Stimulated activated naive CD4-positive, alpha-beta T cell treated with Interleukin-2 at 50 U/mL for 16 hours (primary cell): ENCODE results near the gene ZNF646.
"Not testable (repeated sequence)": the region's sequence is repeated elsewhere in the genome, so short reads cannot be mapped to it uniquely, and the experiment has no call there.

ENCODE experiments used
- DNase-seq: peaks from one replicate; lab custom pipeline; 2025; lab: John Stamatoyannopoulos, UW

ZNF646 gene

DNA sequence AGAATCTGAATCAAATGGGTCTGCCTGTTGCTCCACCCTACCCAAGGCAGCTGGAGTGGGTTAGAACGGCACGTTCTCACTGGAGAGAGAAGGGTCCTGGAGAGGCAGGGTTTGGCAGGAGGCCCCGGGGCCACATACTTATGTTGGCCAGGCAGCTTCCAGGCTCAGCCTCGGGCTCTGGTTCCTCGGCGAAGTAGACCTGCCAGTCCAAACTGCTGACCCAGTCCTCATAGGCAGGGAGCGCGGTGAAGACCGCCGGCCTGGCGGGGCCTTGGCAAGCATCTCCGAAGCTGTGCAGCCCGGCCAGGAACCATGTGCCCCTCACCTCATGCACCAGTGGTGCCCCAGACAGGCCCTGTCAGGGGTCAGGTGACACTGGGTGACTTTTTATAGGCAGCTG lies 9.8 kb downstream of the ZNF646 start:
- no peak for DNase-seq

DNA sequence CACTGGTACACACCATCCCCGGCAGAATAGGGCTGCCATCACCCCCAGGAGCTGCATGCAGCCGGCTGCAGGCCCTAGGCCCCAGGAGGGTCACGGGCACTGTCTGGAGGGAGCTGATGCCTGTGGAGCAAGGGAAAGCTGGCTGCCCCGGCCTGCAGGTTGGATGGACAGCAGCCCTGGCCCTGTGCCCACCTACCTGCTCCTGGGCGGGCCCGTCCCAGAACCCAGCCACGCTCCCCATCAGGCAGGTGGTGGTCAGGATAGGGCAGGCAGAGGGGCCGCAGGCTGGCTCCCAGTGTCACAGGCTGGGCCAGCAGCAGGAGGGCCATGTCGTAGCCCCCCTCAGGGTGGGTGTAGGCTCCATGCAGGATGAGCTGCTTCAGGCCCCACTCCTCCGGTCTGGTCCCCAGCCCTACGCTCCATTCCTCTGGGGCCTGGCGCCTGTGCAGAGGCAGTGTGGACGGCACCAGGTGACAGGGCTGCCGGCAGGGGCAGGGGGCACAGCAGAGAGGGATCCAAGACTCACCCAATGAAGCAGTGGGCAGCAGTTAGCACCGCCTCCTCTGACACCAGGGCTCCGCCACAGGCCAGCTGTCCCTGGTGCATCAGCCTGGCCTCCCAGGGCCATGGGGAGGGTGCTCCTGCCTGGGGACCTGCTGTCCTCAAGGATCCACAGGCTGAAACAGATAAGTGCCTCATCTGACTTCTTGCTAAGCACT lies 10.5 kb downstream of the ZNF646 start:
- no peak for DNase-seq

DNA sequence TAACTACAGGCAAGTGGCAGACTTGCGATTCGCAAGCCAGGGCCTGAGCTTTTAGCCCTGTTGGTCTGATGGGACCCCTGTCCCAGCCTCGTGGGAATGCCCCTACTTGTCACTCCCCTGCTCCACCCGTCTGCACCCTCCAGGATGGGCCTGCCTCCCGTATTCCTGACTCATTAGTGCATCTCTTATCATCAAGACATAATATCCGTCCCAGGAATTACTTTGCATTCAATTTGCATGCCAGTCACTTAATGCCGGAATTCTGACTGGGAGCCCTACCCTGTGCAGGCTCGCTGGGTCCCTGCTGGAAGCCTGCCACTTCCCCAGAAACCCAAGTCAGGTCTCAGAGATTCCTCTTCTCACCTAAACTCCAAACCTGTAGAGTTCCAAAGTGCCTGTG lies 11.2 kb downstream of the ZNF646 start:
- DNase-seq, result no peak

DNA sequence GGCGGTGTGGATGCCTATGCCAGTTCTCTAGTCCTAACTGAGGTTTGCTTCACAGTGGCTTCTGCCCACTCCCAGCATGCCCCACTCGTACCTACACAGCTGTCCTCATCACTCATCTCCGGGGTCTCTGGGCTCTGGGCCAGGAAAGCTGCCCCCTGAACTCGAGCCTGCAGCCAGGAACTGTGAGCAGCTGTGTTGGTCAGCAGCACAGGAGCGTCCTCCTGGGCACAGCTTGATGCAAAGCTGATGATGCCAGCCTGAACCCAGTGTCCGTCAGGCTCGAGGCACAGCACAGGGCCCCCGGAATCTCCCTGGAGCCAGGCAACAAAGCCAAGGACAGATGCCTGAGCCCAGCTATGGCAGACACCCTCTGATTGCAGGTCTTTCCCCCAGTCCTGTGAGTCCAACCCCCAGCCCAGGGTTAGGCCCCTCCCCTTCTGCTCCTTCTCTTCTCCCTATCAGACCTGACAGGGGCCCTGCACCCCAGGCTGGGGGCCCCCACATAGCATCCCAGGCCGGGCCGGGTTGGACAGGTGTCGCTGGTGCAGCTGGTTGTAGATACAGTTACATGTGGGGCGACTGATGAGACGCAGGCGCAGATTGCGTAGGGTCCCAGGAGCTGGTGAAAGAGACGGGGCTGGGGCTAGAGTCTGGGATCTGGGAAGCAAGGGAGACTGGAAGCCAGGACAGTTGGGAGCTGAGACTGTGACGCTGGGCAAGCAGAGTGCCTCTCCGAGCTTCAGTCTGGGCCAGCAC lies 11.8 kb downstream of the ZNF646 start:
- DNase-seq, result no peak

DNA sequence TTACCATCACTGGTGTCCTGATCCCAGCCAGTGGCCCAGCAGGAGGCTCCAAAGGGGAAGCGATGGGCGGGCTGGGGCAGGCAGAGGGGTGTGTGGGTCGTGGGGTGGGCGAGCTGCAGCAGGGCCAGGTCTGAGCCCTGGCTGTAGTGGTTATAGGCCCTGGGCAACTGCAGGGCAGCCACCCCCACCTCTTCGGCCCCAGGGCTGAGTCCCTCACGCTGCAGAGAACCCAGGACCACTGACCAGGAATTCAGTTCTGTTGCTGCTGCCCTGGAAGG lies 12.3 kb downstream of the ZNF646 start:
- no peak for DNase-seq

DNA sequence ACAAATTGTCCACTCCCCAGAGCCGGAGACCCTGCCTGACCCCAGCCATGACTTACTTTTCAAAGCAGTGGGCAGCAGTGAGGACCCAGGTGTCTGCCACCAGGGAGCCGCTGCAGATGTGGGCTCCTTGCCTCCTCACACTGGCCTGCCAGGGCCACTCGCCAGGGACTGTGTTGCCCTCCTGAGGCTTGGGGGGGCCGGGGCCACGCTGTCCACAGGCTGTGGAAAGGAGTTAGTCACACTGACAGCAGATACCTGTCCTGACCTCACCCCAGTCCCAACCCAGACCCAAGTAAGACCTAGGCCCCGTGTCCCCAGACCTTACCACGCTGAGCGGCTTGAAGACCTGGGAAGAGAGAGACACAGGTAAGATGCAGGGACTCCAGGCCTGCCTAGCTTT lies 13.3 kb downstream of the ZNF646 start:
- DNase-seq, result no peak

DNA sequence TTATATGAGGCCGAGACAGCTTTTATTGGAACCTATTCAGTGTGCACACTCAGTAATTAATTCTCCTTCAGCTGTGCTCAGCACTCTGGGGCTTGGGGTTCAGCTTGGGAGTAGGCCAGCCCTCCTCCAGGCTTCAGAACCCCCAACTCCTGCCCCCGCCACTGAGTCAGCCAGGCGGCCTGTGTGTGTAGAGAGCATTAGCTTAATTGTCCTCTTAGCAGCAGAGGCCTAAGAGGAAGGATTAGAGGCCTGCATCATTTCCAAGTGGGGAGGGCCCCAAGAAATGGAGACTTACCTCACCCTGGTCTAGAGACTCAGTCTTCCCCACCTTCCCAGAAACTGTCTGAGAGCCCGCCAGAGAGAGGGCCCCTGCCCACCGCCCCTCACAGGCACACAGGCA lies 13.7 kb downstream of the ZNF646 start:
- no peak for DNase-seq

DNA sequence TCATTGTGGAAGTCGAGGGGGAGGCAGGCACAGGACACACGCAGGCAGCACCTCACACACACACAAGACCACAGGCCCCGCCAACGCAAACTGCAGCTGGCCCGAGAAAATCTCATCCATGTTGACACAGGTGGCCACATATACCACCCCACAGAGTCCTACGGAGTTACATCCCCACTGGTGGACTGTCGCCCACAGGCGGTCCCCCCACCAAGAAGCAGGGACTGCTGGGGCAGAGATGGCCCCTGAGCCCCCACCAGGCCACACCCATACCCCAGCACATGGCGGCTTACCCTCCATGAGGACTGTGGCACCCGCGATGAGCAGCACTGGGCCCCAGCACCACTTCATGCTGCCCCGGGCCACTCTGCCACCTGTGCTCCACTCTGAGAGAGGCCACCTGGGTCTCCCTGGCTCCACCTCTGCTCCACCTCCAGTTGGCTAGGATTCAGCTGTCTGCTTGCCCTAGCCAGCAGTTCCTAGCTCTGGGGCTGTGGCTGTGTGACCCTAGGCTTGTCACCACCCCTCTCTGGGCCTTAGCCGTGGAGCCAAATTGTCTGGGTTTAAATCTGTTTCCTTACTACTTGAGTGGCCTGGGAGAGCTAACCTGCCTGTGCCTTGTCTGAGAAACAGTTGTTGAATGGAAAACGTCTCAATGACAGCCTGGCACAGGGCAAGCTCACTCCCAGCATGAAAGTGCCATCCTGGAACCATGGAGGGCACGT lies 14.4 kb downstream of the ZNF646 start, which contains the start of gene PRSS53:
Gene PRSS53, minus strand, starts transcription at position 485 of the 725 bp plus-strand sequence. Its CDS starts 134 bp downstream, at position 351.
- no peak for DNase-seq

DNA sequence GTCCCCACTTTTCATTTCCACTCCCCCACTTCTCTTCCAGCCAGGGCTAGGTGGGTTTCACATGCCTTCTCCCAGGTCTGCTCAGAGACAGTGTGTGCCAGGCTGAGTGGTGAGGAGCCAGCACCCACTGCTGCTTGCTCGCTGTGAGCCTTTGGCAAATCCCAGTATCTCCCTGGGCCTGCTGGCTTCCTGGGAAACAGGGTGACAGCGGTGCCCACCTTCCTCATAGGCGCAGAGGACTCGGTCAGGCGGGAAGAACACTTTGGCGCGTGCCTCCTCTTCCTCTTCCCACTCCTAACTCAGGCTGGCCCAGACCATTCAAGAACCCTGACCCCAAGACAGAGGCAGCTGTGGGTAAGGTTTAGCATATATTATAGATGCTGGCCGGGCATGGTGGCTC lies 15.0 kb downstream of the ZNF646 start:
- DNase-seq, result no peak

DNA sequence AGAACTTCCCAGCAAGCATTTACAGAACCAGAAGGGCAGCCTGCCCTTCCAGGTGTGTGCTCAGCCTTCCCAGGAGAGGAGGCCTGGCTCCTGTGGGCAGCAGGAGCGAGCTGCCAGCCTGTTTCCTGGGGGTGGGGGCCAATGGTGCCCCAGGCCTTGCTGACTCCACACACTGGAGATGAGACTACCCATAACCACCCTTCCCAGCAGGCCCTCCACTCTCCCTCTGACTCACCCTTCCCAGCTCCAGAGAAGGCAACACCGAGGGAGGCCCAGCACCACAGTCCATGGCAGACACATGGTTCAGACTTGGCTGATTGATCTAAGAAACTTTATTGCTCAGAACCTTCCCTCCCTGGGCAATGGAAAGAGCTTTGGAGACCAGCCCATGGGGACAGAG lies 16.3 kb downstream of the ZNF646 start:
- DNase-seq, result no peak

DNA sequence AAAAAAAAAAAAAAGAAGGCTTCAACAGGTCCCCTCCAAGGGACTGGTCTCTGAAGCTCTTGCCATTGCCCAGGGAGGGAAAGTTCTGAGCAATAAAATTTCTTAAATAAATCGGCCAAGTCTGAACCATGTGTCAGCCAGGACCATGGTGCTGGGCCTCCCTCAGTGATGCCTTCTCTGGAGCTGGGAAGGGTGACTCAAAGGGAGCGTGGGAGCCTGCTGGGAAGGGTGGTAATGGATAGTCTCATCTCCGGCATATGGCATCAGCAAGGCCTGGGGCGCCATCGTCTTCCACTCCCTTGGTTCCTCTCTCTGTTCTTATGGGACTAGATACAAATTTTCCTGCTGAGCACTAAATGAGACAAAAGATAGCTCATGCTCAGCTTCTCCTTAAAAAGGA lies 18.1 kb downstream of the ZNF646 start:
- DNase-seq, result no peak

DNA sequence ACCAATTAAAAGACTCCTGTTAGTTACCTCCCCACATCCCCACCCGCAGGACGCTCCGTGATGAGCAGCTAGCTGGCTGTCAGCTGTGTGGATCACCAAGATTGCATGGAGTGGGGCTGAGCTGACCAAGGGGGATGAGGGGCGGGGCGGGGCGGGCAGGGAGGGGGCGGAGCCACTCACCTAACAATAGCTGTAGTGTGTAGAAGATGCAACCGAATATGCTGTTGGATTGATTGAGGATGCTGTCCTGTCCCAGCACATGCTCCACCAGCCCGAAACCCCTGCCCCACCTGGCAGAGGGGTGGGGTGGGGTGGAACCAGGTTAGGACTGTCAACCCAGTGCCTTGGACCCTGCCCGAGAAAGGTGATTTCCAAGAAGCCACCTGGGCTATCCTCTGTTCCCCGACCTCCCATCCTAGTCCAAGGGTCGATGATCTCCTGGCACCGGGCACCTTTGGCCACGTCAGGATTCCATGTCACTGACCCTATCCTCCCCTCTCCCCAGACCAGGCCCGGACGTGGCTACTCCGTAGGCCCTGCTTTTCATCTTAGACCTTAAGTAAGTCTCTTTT lies 19.0 kb downstream of the ZNF646 start:
- DNase-seq, result no peak

DNA sequence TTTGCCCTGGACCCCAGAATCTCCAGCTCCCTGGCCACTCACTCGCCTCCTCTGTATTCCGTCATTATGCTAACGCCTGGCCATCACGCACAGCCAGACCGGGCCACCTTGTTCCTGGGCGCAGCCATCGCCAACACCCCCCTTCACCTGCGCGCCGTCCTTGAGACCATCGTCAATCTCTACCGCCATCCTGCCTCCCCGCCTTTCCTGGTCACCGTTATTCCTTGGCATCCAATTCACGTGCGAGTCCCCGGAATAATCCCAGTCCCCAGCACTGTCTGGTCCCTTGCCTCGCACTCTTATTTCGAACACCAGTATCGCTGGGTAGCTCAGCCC lies 19.8 kb downstream of the ZNF646 start:
- no peak for DNase-seq

DNA sequence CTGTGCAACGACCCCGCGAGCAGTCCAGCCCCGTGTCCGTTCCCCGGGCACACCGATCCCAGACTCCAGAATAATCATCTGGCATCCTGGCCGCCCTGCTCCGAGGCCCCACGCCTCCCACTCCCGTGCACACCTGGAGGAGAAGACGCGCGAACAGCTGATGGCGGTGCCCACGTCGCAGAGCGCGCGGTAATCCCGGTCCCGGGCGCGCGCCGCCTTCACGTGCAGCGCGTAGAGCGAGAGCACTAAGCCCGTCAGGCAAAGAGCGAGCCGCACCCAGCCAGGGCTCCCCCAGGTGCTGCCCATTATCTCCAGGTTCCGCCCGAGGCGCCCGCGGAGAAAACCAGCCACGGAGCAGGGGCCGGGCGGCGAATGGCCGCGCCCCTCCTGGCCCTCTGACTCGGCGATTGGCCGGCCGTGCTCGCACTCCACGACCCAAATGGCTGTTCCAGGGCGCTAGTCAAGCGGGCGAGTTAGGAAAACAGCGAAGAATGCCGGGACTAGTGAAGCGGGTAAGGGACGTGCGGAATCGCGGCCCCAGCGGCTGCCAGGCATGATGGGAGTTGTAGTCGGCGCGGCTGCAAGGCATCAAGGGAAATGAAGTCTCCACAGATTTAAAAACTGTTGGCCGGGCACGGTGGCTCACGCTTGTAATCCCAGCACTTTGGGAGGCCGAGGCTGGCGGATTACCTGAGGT lies 20.4 kb downstream of the ZNF646 start, which contains the start of gene VKORC1:
Gene VKORC1, minus strand, starts transcription at position 374 of the 697 bp plus-strand sequence. Its CDS starts 68 bp downstream, at position 306.
- peak; percentile 90 for DNase-seq

DNA sequence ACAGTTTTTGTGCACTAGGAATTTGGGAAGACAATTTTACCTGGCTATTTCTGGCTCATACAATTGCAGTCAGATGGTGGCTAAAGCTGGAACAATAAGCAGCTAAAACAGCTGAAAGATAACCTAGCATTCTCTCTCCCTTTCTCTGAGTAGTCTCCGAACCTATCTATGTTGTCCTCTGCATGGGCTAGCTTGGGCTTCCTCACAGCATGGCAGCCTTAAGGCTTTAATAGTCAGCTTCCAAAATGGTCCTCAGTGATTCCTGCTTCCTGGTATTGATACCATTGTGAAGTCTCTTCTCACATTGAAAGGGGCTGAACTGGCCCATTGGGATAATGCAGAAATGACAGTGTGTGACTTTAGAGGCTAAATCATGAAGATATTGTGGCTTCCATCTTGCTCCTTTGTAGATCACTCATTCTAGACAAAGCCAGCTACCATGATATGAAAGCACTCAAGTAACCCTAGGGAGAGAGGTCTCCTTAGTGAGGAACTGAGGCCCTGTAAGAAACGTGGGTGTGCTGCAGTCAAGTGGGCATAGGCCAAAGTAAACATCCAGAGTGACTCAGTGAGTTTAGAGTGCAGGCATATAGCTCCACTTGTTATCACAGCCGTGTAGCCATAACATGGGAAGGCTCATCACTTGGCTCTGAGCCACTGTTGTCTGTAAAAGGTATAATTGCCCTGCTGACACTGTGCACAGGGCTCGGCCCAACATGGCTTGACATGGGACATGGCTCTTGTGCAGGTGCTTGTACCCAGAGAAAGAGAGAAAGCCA lies 25.8 kb downstream of the ZNF646 start:
- no peak for DNase-seq

DNA sequence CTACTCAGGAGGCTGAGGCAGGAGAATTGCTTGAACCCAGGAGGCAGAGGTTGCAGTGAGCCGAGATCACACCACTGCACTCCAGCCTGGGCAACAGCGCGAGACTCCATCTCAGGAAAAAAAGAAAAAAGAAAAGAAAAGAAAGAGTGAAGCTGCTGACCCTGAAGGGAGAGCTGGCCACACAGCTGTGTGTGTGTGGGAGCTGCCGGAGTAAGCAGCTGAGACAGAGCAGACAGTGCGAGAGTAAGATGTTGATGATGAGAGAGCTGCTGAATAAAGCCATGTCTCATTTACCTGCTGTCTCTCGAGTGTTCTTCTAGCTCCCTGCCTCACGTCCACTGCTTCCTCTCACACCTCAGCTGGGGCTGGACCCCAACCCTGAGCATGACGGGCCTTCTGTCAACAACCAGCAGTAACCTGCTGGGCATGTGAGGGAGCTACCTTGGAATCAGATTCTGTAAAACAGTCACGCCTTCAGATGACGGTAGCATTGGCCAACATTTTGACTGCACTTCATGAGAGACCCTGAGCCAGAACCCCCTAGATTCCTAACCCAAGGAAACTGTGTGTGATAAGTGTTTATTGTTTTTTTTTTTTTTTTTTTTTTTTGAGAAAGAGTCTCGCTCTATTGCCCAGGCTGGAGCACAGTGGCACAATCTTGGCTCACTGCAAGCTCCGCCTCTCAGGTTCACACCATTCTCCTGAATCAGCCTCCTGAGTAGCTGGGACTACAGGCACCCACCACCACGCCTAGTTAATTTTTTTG lies 26.8 kb downstream of the ZNF646 start:
- not testable (repeated sequence) for DNase-seq

DNA sequence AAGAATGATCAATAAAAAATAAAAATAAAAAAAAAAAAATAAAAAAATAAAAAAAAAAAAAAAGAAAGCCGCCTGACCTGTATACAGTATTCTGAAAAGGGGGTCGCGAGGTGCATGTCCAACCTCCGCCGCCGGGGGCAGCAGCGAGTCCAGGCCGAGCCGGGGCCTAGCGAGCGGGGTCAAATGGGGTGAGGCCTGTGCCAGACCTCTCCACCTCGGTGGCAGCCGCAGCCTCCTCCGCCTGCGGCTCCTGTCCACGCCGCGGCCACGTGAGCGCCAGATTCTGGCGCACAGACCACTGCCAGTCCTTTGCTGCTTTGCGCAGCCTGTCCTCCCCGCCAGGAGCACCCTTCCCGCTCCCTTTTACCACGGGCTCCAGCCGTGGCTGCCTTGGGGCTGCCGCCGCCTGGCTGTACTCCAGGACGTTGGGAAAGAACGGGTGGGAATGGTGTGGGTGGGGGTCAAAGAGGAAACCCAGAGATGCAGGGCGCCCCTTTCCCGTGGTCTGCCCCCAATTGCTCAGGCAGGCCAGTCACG lies 31.5 kb downstream of the ZNF646 start:
- DNase-seq, result peak; percentile 60

DNA sequence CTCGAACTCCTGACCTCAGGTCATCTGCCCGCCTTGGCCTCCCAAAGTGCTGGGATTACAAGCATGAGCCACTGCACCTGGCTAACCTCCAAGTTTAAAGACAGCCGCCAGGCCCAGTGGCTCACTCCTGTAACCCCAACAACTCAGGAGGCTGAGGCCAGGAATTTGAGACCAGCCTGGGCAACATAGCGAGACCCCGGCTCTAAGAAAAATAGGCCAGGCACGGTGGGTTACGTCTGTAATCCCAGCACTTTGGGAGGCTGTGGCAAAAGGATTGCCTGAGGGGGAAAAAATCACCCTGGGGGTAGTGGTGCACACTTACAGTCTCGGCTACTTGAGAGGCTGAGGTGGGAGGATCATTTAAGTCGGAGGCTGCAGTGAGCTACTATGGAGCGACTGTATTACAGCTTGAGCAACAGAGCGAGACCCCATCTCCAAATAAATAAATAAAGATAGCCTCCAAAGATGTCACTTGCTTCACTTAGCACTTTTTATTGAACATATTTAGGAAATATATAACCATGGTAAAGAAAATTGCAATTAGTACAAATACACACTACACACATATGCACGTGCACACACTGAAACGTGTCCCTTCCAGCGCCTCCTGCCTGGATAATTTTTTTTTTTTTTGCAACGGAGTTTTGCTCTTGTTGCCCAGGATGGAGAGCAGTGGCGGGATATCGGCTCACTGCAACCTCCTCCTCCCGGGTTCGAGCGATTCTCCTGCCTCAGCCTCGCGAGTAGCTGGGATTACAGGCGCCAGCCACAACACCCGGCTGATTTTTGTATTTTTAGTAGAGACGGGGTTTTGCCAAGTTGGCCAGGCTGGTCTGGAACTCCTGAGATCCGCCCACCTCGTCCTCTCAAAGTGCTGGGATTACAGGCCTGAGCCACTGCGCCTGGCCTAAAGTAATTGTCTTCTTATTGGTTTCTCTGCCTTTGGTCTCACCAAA lies 32.6 kb downstream of the ZNF646 start:
- DNase-seq, result no peak

DNA sequence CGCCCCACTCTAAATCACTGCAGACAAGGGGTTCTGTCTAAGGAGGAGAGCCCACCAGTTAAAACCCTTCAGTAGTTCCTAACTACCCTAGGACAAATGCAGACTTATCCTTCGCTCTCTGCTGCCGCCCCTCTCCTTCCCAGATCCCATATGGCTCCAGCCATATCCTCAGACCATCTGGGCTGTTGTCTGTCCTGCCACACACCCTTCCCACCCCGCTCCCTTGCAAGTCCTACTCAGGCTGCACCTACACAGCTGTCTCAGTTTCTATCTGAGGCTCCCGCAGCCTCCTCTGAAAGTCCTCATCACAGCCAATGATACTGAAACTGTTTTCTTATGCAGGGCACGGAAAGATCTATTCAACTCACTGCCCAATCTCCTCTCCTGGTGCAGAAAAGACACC lies 33.2 kb downstream of the ZNF646 start:
- peak; percentile 15 for DNase-seq
